Lung (tissue), 12 donors: ENCODE measurements around the gene ALG9. TPM values are rescaled to one million over a fixed set of nuclear protein-coding genes. Genes with fewer than 3 reads are reported as not detected.
A peak's percentile ranks its signal among the peaks of the same experiment; 100 is the strongest.

Experiments used
- ATAC-seq: fragments of 200-7000 bp; cut with Tn5 transposase; one replicate; pipeline ENCODE4 v1.9.1; 2020; ENCODE audit warnings: moderate number of reproducible peaks; ENCODE audit not compliant: insufficient read depth, low FRiP score
- DNase-seq, 3 donors: peaks; one replicate each; pipeline ENCODE4 v3.0.0-alpha.2; 2013 to 2017
- H3K27ac ChIP-seq, 2 donors: one replicate each; pipeline ENCODE4 v1.5.1; 2013; ENCODE audit warnings: mild to moderate bottlenecking in 2 of 2, moderate library complexity in 2 of 2, control low read depth in 1 of 2, inconsistent platforms in 1 of 2, low read depth in 1 of 2, low read length in 1 of 2
- H3K27me3 ChIP-seq, 3 donors: one replicate each; pipeline ENCODE4 v1.5.1; 2013; ENCODE audit warnings: low read length in 2 of 3; ENCODE audit not compliant: control insufficient read depth in 3 of 3, insufficient read depth in 3 of 3
- H3K36me3 ChIP-seq, 4 donors: one replicate each; pipeline ENCODE4 v1.5.1; 2013; ENCODE audit warnings: low read length in 4 of 4, mild to moderate bottlenecking in 1 of 4, moderate library complexity in 1 of 4; ENCODE audit not compliant: control insufficient read depth in 4 of 4, insufficient read depth in 4 of 4
- H3K4me1 ChIP-seq, 5 donors: one replicate each; pipeline ENCODE4 v1.5.1; 2013; ENCODE audit warnings: low read length in 5 of 5, mild to moderate bottlenecking in 2 of 5, moderate library complexity in 1 of 5; ENCODE audit not compliant: control insufficient read depth in 5 of 5, insufficient read depth in 5 of 5
- H3K4me3 ChIP-seq: one replicate; pipeline ENCODE4 v1.5.1; 2013; ENCODE audit warnings: mild to moderate bottlenecking, control low read depth, moderate library complexity
- H3K9ac ChIP-seq, 2 donors: one replicate each; pipeline ENCODE4 v1.5.1; 2013; ENCODE audit warnings: low read length in 2 of 2, control low read depth in 1 of 2; ENCODE audit not compliant: insufficient read depth in 1 of 2
- H3K9me3 ChIP-seq, 4 donors: one replicate each; pipeline ENCODE4 v1.5.1; 2013; ENCODE audit warnings: low read length in 3 of 4, mild to moderate bottlenecking in 1 of 4, moderate library complexity in 1 of 4; ENCODE audit not compliant: control insufficient read depth in 4 of 4, insufficient read depth in 3 of 4
- CTCF ChIP-seq: IDR thresholded peaks from 2 replicates; pipeline ENCODE4 v1.5.1; 2012; ENCODE audit warnings: mild to moderate bottlenecking; ENCODE audit errors: control extremely low read depth, extremely low read depth
- WGBS, 2 donors: extraction: QIAGEN DNeasy Blood & Tissue Kit; methylation state at CpG; one replicate each; pipeline ENCODE4 v1.1.7; 2013; 5-methylcytosine and 5-hydroxymethylcytosine counted together
- polyA plus RNA-seq, 2 donors: library from polyadenylated mRNA; stranded (reverse); fragments of 200-250 nt; gene quantifications; one replicate each; pipeline ENCODE4 v1.2.1, GENCODE V29; 2013
- total RNA-seq, 2 donors: library from RNA; depleted of rRNA in 1 of 2; stranded (reverse); fragments of >200 nt in 1 of 2; gene quantifications; one replicate each; pipeline ENCODE4 v1.2.1, GENCODE V29; 2014 to 2021
- donor health status: control.
- donor health status: control.
- donor health status: Bipolar disorder and iron deficiency.
- donor health status: healthy.
- donor health status: DM: yes; HTN: yes; CAD: no.

The ALG9 gene
- total and polyA plus RNA-seq, 4 donors: 11.4 to 43.4 (median 25.9) TPM

GRCh38 chr11:111878385-111878848 is 7.0 kb upstream of the ALG9 start:
- Histone ChIP-seq H3K9ac (peak overlapping the region; percentile 95 to 99), H3K36me3 (peaks cover 0 to 15% (median 3%) of the 10 kb centered on the region in 4 donors), H3K4me1 (peaks cover 0 to 7% (median 5%) of the 10 kb centered on the region in 5 donors), H3K9me3 (no peaks in the 10 kb centered on the region), H3K4me3 (peak overlapping the region; percentile 68), H3K27me3 (no peaks in the 10 kb centered on the region), H3K27ac (peak overlapping the region; percentile 82 to 93)
- 0 to 1% methylated on average over 13 of the region's 13 CpGs for WGBS, 2 donors
- no peak for ATAC-seq
- peak in 1 of 3 donors; percentile 78 for DNase-seq
- no peak for TF ChIP-seq CTCF

- Histone ChIP-seq H3K9me3 (no peaks in the 10 kb centered on the region), H3K4me1 (peaks cover 0 to 12% (median 5%) of the 10 kb centered on the region in 5 donors), H3K9ac (peak overlapping the region; percentile 83 to 92), H3K27me3 (no peaks in the 10 kb centered on the region), H3K36me3 (peaks cover 3 to 24% (median 10%) of the 10 kb centered on the region in 4 donors), H3K27ac (peak overlapping the region; percentile 90 to 95), H3K4me3 (peak overlapping the region; percentile 89)
- no peak for DNase-seq
- TF ChIP-seq CTCF: no peak
- no peak for ATAC-seq
- WGBS, 2 donors: 61 to 62% methylated on average over 5 of the region's 5 CpGs
These were observed 346 bp upstream of the ALG9 start for GRCh38 chr11:111871693-111872161.

- DNase-seq (no peak), ATAC-seq (no peak)
- Histone ChIP-seq H3K36me3 (peaks cover 7 to 20% (median 15%) of the 10 kb centered on the region in 4 donors), H3K9me3 (no peaks in the 10 kb centered on the region), H3K4me3 (peak overlapping the region; percentile 89), H3K4me1 (peaks cover 0 to 12% (median 5%) of the 10 kb centered on the region in 5 donors), H3K9ac (peak overlapping the region; percentile 83 to 88), H3K27ac (no peak overlapping the region), H3K27me3 (no peaks in the 10 kb centered on the region)
- no peak for TF ChIP-seq CTCF
These were observed 877 bp downstream of the ALG9 start for GRCh38 chr11:111870522-111870885.

GRCh38 chr11:111870113-111870512 is 1.3 kb downstream of the ALG9 start:
- Histone ChIP-seq H3K4me3 (no peak overlapping the region), H3K4me1 (peaks cover 0 to 12% (median 5%) of the 10 kb centered on the region in 5 donors), H3K27me3 (no peaks in the 10 kb centered on the region), H3K9me3 (no peaks in the 10 kb centered on the region), H3K36me3 (peaks cover 7 to 20% (median 14%) of the 10 kb centered on the region in 4 donors), H3K27ac (no peak overlapping the region), H3K9ac (no peak overlapping the region)
- no peak for TF ChIP-seq CTCF
- DNase-seq: no peak
- WGBS, 2 donors: 87 to 96% methylated on average over 1 of the region's 1 CpG
- no peak for ATAC-seq
